Hepatocyte (in vitro differentiated cells): Measurements from ENCODE around the gene ABCD3. TPM values are rescaled to one million over a fixed set of nuclear protein-coding genes. Genes with fewer than 3 reads are reported as not detected.

Source experiments
- DNase-seq: peaks from one replicate; pipeline ENCODE4 v3.0.0-alpha.2; 2016; ENCODE audit warnings: low spot score
- H2AFZ ChIP-seq: fragments of 200-600 bp; sonication (generic); 2 replicates; pipeline ENCODE4 v1.6.0; 2016; ENCODE audit warnings: antibody characterized with exemption, mild to moderate bottlenecking
- H3K27ac ChIP-seq: fragments of 200-600 bp; sonication (generic); 2 replicates; pipeline ENCODE4 v1.5.1; 2016; ENCODE audit warnings: mild to moderate bottlenecking
- H3K27me3 ChIP-seq: fragments of 200-600 bp; sonication (generic); 2 replicates; pipeline ENCODE4 v1.6.1; 2016
- H3K36me3 ChIP-seq: fragments of 200-600 bp; sonication (generic); replicated peaks from 2 replicates; pipeline ENCODE4 v1.5.1; 2016; ENCODE audit warnings: low read depth; ENCODE audit not compliant: insufficient read depth
- H3K4me1 ChIP-seq: fragments of 200-600 bp; sonication (generic); 2 replicates; pipeline ENCODE4 v1.5.1; 2016; ENCODE audit warnings: mild to moderate bottlenecking, moderate library complexity; ENCODE audit not compliant: insufficient read depth
- H3K4me2 ChIP-seq: fragments of 200-600 bp; sonication (generic); 2 replicates; pipeline ENCODE4 v1.6.0; 2016
- H3K4me3 ChIP-seq: fragments of 200-600 bp; sonication (generic); 2 replicates; pipeline ENCODE4 v1.5.1; 2016; ENCODE audit warnings: mild to moderate bottlenecking
- H3K79me2 ChIP-seq: fragments of 200-600 bp; sonication (generic); 2 replicates; pipeline ENCODE4 v1.6.0; 2017; ENCODE audit warnings: mild to moderate bottlenecking
- H3K9me2 ChIP-seq: fragments of 200-600 bp; sonication (generic); replicated peaks from 2 replicates; pipeline ENCODE4 v1.6.0; 2017; ENCODE audit warnings: mild to moderate bottlenecking; ENCODE audit not compliant: insufficient read depth
- H3K9me3 ChIP-seq: fragments of 200-600 bp; sonication (generic); 2 replicates; pipeline ENCODE4 v1.5.1; 2016; ENCODE audit warnings: low read depth, mild to moderate bottlenecking
- H4K20me1 ChIP-seq: fragments of 200-600 bp; sonication (generic); 2 replicates; pipeline ENCODE4 v1.6.0; 2016; ENCODE audit warnings: mild to moderate bottlenecking; ENCODE audit not compliant: insufficient read depth, poor library complexity, severe bottlenecking
- EZH2 ChIP-seq: fragments of 200-600 bp; sonication (generic); IDR thresholded peaks from 2 replicates; pipeline ENCODE4 v1.6.1; 2016; ENCODE audit warnings: antibody characterized with exemption, mild to moderate bottlenecking, borderline replicate concordance
- EZH2phosphoT487 ChIP-seq: fragments of 200-600 bp; sonication (generic); IDR thresholded peaks from one replicate; pipeline ENCODE4 v1.6.1; 2018; ENCODE audit warnings: antibody characterized with exemption, mild to moderate bottlenecking, low read depth, moderate library complexity; ENCODE audit not compliant: unreplicated experiment, severe bottlenecking
- WGBS: methylation state at CpG from one replicate; pipeline ENCODE4 v1.1.6; 2016; ENCODE audit warnings: low lambda C conversion rate; ENCODE audit errors: missing lambda C conversion rate; 5-methylcytosine and 5-hydroxymethylcytosine counted together
- polyA plus RNA-seq: library from polyadenylated mRNA; unstranded; fragments of >200 nt; fragmentation: Nextera tagmentation; extraction: Ambion mirVana; gene quantifications from 2 replicates; pipeline ENCODE4 v1.2.1, GENCODE V29; 2016
- total RNA-seq: library from RNA; depleted of rRNA; stranded (reverse); fragments of >200 nt; gene quantifications from 2 replicates; pipeline ENCODE4 v1.2.3, GENCODE V29; 2014
- TF ChIP-seq, protein P1 (sequence below): fragments of 200-600 bp; sonication (generic); IDR thresholded peaks from 2 replicates; pipeline ENCODE4 v1.5.1; 2016; ENCODE audit warnings: antibody characterized with exemption, mild to moderate bottlenecking; ENCODE audit not compliant: poor library complexity

ABCD3 gene
- total and polyA plus RNA-seq, 2 experiments from 2014 or later: 50.7 to 96.4 TPM

DNA sequence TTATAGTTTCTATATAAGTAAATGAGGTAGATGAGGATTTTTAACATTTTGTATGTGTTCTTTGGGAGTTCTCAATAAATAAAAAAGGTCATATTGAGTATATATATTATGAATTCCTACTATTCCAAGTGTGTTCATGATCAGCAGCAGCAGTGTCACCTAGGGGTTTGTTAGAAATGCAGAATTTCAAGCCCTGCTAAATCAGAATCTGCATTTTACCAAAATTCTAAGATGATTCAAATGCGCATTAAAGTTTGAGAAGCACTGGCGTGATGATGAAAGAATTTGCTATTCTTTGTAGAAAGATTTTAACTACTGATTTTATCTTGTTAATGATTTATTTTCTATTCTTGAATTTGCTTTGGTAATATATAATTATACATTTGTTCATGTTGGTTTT, 94.6 kb downstream of the ABCD3 start:
- 99% methylated on average over 2 of the region's 2 CpGs for WGBS
- no peak overlapping the region for H2AFZ ChIP-seq
- no peaks in the 10 kb centered on the region for H3K9me2 ChIP-seq
- H3K4me1 ChIP-seq: no peaks in the 10 kb centered on the region
- no peak overlapping the region for H3K27ac ChIP-seq
- no peaks in the 10 kb centered on the region for H3K9me3 ChIP-seq
- no peaks in the 10 kb centered on the region for H4K20me1 ChIP-seq
- no peaks in the 10 kb centered on the region for H3K79me2 ChIP-seq
- DNase-seq: no peak
- no peak overlapping the region for H3K4me2 ChIP-seq
- H3K4me3 ChIP-seq: no peak overlapping the region
- no peaks in the 10 kb centered on the region for H3K27me3 ChIP-seq
- no peaks in the 10 kb centered on the region for H3K36me3 ChIP-seq
- TF ChIP-seq, protein P1, sequence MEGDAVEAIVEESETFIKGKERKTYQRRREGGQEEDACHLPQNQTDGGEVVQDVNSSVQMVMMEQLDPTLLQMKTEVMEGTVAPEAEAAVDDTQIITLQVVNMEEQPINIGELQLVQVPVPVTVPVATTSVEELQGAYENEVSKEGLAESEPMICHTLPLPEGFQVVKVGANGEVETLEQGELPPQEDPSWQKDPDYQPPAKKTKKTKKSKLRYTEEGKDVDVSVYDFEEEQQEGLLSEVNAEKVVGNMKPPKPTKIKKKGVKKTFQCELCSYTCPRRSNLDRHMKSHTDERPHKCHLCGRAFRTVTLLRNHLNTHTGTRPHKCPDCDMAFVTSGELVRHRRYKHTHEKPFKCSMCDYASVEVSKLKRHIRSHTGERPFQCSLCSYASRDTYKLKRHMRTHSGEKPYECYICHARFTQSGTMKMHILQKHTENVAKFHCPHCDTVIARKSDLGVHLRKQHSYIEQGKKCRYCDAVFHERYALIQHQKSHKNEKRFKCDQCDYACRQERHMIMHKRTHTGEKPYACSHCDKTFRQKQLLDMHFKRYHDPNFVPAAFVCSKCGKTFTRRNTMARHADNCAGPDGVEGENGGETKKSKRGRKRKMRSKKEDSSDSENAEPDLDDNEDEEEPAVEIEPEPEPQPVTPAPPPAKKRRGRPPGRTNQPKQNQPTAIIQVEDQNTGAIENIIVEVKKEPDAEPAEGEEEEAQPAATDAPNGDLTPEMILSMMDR: no peak
- no peak for TF ChIP-seq EZH2phosphoT487
- no peak for TF ChIP-seq EZH2

DNA sequence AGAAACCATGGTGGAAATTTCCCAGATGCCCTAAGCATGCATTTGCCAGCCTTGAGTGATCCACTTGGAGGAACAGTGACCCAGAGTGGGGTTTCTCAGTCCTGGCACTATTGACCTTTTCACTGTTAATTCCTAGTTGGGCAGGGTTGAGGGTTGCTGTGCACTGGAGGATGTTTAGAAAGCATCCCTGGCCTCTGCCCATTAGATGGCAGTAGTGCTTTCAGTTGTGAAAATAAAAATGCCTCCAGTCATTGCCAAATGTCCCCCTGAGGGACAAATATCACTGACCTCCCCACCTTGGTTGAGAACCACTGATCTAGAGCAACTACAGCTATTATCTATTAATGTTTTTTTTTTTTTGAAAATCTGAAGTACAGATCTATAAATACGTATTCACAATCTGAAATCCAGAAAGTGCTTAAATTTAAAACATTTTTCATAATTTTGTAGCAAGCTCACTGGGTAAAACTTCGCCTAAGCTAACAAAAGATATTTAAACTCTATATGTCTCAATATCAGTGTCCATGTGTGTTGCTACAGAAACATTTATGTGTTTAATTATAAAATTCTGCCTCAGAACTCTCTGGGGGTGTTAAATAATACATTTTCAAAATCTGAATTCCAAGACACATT, 96.0 kb downstream of the ABCD3 start:
- H3K27ac ChIP-seq: no peak overlapping the region
- no peaks in the 10 kb centered on the region for H3K9me3 ChIP-seq
- no peaks in the 10 kb centered on the region for H4K20me1 ChIP-seq
- DNase-seq: peak; percentile 45
- TF ChIP-seq, protein P1: peak; percentile 65
- TF ChIP-seq EZH2phosphoT487 (no peak), EZH2 (no peak)
- H2AFZ ChIP-seq: no peak overlapping the region
- H3K79me2 ChIP-seq: no peaks in the 10 kb centered on the region
- no peaks in the 10 kb centered on the region for H3K4me1 ChIP-seq
- no peak overlapping the region for H3K4me2 ChIP-seq
- H3K36me3 ChIP-seq: no peaks in the 10 kb centered on the region
- no peak overlapping the region for H3K4me3 ChIP-seq
- no peaks in the 10 kb centered on the region for H3K9me2 ChIP-seq
- 64% methylated on average over 2 of the region's 2 CpGs for WGBS
- H3K27me3 ChIP-seq: no peaks in the 10 kb centered on the region

DNA sequence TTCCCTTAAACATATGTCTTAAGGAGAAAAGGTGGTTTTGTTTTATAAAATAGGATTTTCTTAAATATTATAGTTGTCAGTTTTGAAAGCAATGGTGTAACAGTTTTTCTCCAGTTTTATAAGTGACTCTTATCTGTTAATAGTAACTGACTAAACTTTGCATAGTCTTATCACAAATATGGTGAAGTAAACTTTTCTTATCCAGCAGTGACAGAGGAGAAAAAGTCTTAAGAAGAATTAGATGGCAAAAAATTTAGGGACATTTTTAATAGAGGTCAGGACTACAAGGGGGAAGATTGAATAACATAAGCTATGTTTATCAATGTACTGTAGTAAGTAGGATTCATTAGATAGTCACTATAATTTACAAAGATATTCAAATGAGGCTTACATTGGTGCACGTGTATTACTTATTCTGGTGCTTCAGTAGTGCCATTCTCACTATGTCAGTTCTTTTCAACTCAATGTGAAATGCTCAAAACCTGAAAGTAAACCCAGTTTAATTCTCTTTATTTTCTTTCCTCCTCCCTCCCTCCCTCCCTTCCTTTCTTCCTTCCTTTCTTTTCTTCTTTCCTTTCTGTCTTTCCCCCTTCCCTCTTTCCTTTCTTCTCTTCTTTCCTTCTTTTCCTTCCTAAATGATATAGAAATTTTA, 97.2 kb downstream of the ABCD3 start:
- Histone ChIP-seq H3K4me1 (no peaks in the 10 kb centered on the region), H4K20me1 (no peaks in the 10 kb centered on the region), H3K4me3 (no peak overlapping the region), H3K4me2 (no peak overlapping the region), H3K9me3 (no peaks in the 10 kb centered on the region), H3K27me3 (no peaks in the 10 kb centered on the region), H2AFZ (no peak overlapping the region), H3K36me3 (no peaks in the 10 kb centered on the region), H3K79me2 (no peaks in the 10 kb centered on the region), H3K9me2 (no peaks in the 10 kb centered on the region), H3K27ac (no peak overlapping the region)
- TF ChIP-seq, protein P1: no peak
- TF ChIP-seq EZH2: no peak
- no peak for TF ChIP-seq EZH2phosphoT487
- 75% methylated on average over 1 of the region's 1 CpG for WGBS
- DNase-seq: no peak
